GM18870 (cell line): Measurements from ENCODE around the gene C19orf18.

Experiments
- ATAC-seq: cut with Tn5 transposase; IDR thresholded peaks from one replicate; pipeline ENCODE4 v1.9.1; 2021; ENCODE audit warnings: moderate library complexity; ENCODE audit not compliant: unreplicated experiment

The C19orf18 gene

GRCh38 chr19:57949296-57949695, 25.0 kb downstream of the C19orf18 start:
- ATAC-seq, result no peak

GRCh38 chr19:57947419-57948134, 26.8 kb downstream of the C19orf18 start, which contains the start of gene ZNF256:
Gene ZNF256, minus strand, starts transcription at chr19:57947706. Its CDS starts 232 bp downstream, at chr19:57947474.
- ATAC-seq, result peak; percentile 84

GRCh38 chr19:57947088-57947418, 27.3 kb downstream of the C19orf18 start:
- no peak for ATAC-seq

- no peak for ATAC-seq
These were observed 28.0 kb downstream of the C19orf18 start for GRCh38 chr19:57946316-57946715.

- no peak for ATAC-seq
These were observed 32.7 kb downstream of the C19orf18 start for GRCh38 chr19:57941593-57941992.

GRCh38 chr19:57935731-57936130, 38.6 kb downstream of the C19orf18 start:
- no peak for ATAC-seq

- ATAC-seq, result peak; percentile 68
These were observed 39.3 kb downstream of the C19orf18 start, which contains the start of gene ZNF418 for GRCh38 chr19:57934820-57935665. Gene ZNF418, minus strand, starts transcription at chr19:57935402. Its CDS starts 1,580 bp downstream, at chr19:57933822.

GRCh38 chr19:57927587-57927986, 46.7 kb downstream of the C19orf18 start:
- no peak for ATAC-seq

GRCh38 chr19:57916168-57916995, 58.0 kb downstream of the C19orf18 start, which contains the start of gene ZNF417:
Gene ZNF417, minus strand, starts transcription at chr19:57916592. Its CDS starts 181 bp downstream, at chr19:57916411.
- peak; percentile 93 for ATAC-seq

GRCh38 chr19:57914531-57914930, 59.8 kb downstream of the C19orf18 start:
- no peak for ATAC-seq
